Measurements from ENCODE around the gene ELMO3.

- TF ChIP-seq, protein P1, sequence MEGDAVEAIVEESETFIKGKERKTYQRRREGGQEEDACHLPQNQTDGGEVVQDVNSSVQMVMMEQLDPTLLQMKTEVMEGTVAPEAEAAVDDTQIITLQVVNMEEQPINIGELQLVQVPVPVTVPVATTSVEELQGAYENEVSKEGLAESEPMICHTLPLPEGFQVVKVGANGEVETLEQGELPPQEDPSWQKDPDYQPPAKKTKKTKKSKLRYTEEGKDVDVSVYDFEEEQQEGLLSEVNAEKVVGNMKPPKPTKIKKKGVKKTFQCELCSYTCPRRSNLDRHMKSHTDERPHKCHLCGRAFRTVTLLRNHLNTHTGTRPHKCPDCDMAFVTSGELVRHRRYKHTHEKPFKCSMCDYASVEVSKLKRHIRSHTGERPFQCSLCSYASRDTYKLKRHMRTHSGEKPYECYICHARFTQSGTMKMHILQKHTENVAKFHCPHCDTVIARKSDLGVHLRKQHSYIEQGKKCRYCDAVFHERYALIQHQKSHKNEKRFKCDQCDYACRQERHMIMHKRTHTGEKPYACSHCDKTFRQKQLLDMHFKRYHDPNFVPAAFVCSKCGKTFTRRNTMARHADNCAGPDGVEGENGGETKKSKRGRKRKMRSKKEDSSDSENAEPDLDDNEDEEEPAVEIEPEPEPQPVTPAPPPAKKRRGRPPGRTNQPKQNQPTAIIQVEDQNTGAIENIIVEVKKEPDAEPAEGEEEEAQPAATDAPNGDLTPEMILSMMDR (conservative IDR thresholded peaks at IDR 0.05; ENCODE audit: low read length), result no peak
- no peak for TF ChIP-seq EZH2phosphoT487 (IDR thresholded peaks at IDR 0.05; ENCODE audit: borderline replicate concordance, low read depth, low read length)
These were observed 47.4 kb upstream of the ELMO3 start for GRCh38 chr16:67151431-67152097.
